IPS DF 6.9 (cell line): ENCODE results near the gene PARD3.

Source experiments
- DNase-seq: peaks from one replicate; pipeline ENCODE4 v3.0.0-alpha.2; 2013; ENCODE audit warnings: low read depth, low spot score
- H3K27ac ChIP-seq: one replicate; pipeline ENCODE4 v1.5.1; 2013; ENCODE audit warnings: low read length, control low read depth
- H3K27me3 ChIP-seq: 2 replicates; pipeline ENCODE4 v1.6.1; 2013; ENCODE audit warnings: mild to moderate bottlenecking, low read length; ENCODE audit not compliant: control insufficient read depth, insufficient read depth
- H3K36me3 ChIP-seq: 2 replicates; pipeline ENCODE4 v1.6.1; 2013; ENCODE audit warnings: low read length; ENCODE audit not compliant: control insufficient read depth, insufficient read depth
- H3K4me1 ChIP-seq: 2 replicates; pipeline ENCODE4 v1.6.1; 2013; ENCODE audit warnings: low read length; ENCODE audit not compliant: control insufficient read depth, insufficient read depth
- H3K4me3 ChIP-seq: 2 replicates; pipeline ENCODE4 v1.5.1; 2013; ENCODE audit warnings: mild to moderate bottlenecking, low read length
- H3K9me3 ChIP-seq: 2 replicates; pipeline ENCODE4 v1.6.1; 2013; ENCODE audit warnings: low read length, inconsistent platforms; ENCODE audit not compliant: control insufficient read depth, insufficient read depth
- WGBS: extraction: QIAGEN DNeasy Blood & Tissue Kit; methylation state at CpG from one replicate; pipeline ENCODE4 v1.1.7; 2013; ENCODE audit warnings: mixed read lengths, missing lambda C conversion rate; ENCODE audit not compliant: insufficient read length, insufficient coverage; 5-methylcytosine and 5-hydroxymethylcytosine counted together

PARD3 gene

GRCh38 chr10:34719746-34720145 lies 95.3 kb downstream of the PARD3 start:
- Histone ChIP-seq H3K27ac (no peak overlapping the region), H3K9me3 (no peaks in the 10 kb centered on the region), H3K4me1 (no peaks in the 10 kb centered on the region), H3K27me3 (no peaks in the 10 kb centered on the region), H3K36me3 (no peaks in the 10 kb centered on the region), H3K4me3 (no peak overlapping the region)
- no peak for DNase-seq
- WGBS, result no CpG with 5 or more reads among the region's 1 CpG

- Histone ChIP-seq H3K36me3 (no peaks in the 10 kb centered on the region), H3K4me1 (no peaks in the 10 kb centered on the region), H3K4me3 (no peak overlapping the region), H3K27ac (no peak overlapping the region), H3K27me3 (no peaks in the 10 kb centered on the region), H3K9me3 (no peaks in the 10 kb centered on the region)
- no CpG with 5 or more reads among the region's 2 CpGs for WGBS
- no peak for DNase-seq
Measured at GRCh38 chr10:34719328-34719727, 95.8 kb downstream of the PARD3 start.

- Histone ChIP-seq H3K4me3 (no peak overlapping the region), H3K27me3 (no peaks in the 10 kb centered on the region), H3K36me3 (no peaks in the 10 kb centered on the region), H3K27ac (no peak overlapping the region), H3K4me1 (no peaks in the 10 kb centered on the region), H3K9me3 (no peaks in the 10 kb centered on the region)
- no CpG with 5 or more reads among the region's 7 CpGs for WGBS
- no peak for DNase-seq
Measured at GRCh38 chr10:34717429-34717828, 97.7 kb downstream of the PARD3 start.

- Histone ChIP-seq H3K4me3 (no peak overlapping the region), H3K27ac (no peak overlapping the region), H3K9me3 (no peaks in the 10 kb centered on the region), H3K36me3 (no peaks in the 10 kb centered on the region), H3K27me3 (no peaks in the 10 kb centered on the region), H3K4me1 (no peaks in the 10 kb centered on the region; the same call in 1 of the 2 replicates)
- no peak for DNase-seq
- no CpG with 5 or more reads among the region's 1 CpG for WGBS
Measured at GRCh38 chr10:34716958-34717357, 98.1 kb downstream of the PARD3 start.

- Histone ChIP-seq H3K27me3 (no peaks in the 10 kb centered on the region), H3K27ac (no peak overlapping the region), H3K36me3 (no peaks in the 10 kb centered on the region), H3K4me3 (no peak overlapping the region), H3K4me1 (no peaks in the 10 kb centered on the region; the same call in 1 of the 2 replicates), H3K9me3 (no peaks in the 10 kb centered on the region)
- no peak for DNase-seq
- no CpG with 5 or more reads among the region's 1 CpG for WGBS
Measured at GRCh38 chr10:34716234-34716633, 98.9 kb downstream of the PARD3 start.

GRCh38 chr10:34715511-34716187 lies 99.4 kb downstream of the PARD3 start:
- 100% methylated on average over 1 of the region's 8 CpGs for WGBS
- no peaks in the 10 kb centered on the region for H3K36me3 ChIP-seq
- H3K4me3 ChIP-seq, result no peak overlapping the region
- H3K27me3 ChIP-seq, result no peaks in the 10 kb centered on the region
- DNase-seq, result no peak
- peaks cover 1% of the 10 kb centered on the region; the same call in 1 of the 2 replicates for H3K4me1 ChIP-seq
- H3K9me3 ChIP-seq, result no peaks in the 10 kb centered on the region
- no peak overlapping the region for H3K27ac ChIP-seq

- DNase-seq, result no peak
- H3K4me3 ChIP-seq, result no peak overlapping the region
- no peaks in the 10 kb centered on the region for H3K9me3 ChIP-seq
- no CpG with 5 or more reads among the region's 1 CpG for WGBS
- H3K27me3 ChIP-seq, result no peaks in the 10 kb centered on the region
- H3K27ac ChIP-seq, result no peak overlapping the region
- peaks cover 1% of the 10 kb centered on the region; the same call in 1 of the 2 replicates for H3K4me1 ChIP-seq
- no peaks in the 10 kb centered on the region for H3K36me3 ChIP-seq
Measured at GRCh38 chr10:34713875-34714274, 101.2 kb downstream of the PARD3 start.

GRCh38 chr10:34711500-34711899 lies 103.6 kb downstream of the PARD3 start:
- H3K4me3 ChIP-seq, result no peak overlapping the region

GRCh38 chr10:34710391-34710751 lies 104.7 kb downstream of the PARD3 start:
- H3K4me3 ChIP-seq, result no peak overlapping the region
- no peaks in the 10 kb centered on the region for H3K27me3 ChIP-seq
- no peak for DNase-seq
- peaks cover 1% of the 10 kb centered on the region; the same call in 1 of the 2 replicates for H3K4me1 ChIP-seq
- no peaks in the 10 kb centered on the region for H3K36me3 ChIP-seq
- H3K9me3 ChIP-seq, result no peaks in the 10 kb centered on the region
- WGBS, result no CpG with 5 or more reads among the region's 4 CpGs
- H3K27ac ChIP-seq, result no peak overlapping the region

More at GRCh38 chr10:34711500-34711899, 103.6 kb downstream of the PARD3 start:
- Histone ChIP-seq H3K27me3 (no peaks in the 10 kb centered on the region), H3K4me1 (peaks cover 1% of the 10 kb centered on the region; the same call in 1 of the 2 replicates), H3K9me3 (no peaks in the 10 kb centered on the region), H3K36me3 (no peaks in the 10 kb centered on the region), H3K27ac (no peak overlapping the region)
- WGBS, result no CpG with 5 or more reads among the region's 3 CpGs
- DNase-seq, result no peak

GRCh38 chr10:34709637-34710390 lies 105.3 kb downstream of the PARD3 start:
- Histone ChIP-seq H3K9me3 (no peaks in the 10 kb centered on the region), H3K4me1 (peaks cover 1% of the 10 kb centered on the region; the same call in 1 of the 2 replicates), H3K4me3 (no peak overlapping the region), H3K27me3 (no peaks in the 10 kb centered on the region), H3K36me3 (no peaks in the 10 kb centered on the region), H3K27ac (no peak overlapping the region)
- DNase-seq, result no peak
- WGBS, result no CpG with 5 or more reads among the region's 8 CpGs
